ENCODE data around the gene PTPRD.

DNA sequence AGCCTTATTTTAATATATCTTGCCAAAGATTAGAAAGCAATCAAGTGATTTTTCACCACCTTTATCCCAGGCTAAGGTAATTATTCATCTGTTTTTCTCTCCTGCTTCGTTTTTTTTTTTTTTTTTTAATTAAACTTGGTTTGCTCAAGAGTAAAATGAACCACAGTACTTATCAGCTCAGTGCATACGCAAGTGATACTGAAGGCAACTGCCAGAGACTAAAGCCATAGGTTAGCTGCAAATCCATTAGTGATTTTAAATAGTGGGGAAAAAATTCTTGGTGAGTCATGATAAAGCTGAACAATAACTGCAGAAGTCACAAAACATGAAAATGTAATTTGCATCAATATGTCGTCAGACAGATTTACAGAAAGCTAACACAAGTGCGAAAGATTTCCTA, 829.1 kb downstream of the PTPRD start:
- no peak for TF ChIP-seq POLR2A (IDR thresholded peaks at IDR 0.05)
- TF ChIP-seq, protein P1, sequence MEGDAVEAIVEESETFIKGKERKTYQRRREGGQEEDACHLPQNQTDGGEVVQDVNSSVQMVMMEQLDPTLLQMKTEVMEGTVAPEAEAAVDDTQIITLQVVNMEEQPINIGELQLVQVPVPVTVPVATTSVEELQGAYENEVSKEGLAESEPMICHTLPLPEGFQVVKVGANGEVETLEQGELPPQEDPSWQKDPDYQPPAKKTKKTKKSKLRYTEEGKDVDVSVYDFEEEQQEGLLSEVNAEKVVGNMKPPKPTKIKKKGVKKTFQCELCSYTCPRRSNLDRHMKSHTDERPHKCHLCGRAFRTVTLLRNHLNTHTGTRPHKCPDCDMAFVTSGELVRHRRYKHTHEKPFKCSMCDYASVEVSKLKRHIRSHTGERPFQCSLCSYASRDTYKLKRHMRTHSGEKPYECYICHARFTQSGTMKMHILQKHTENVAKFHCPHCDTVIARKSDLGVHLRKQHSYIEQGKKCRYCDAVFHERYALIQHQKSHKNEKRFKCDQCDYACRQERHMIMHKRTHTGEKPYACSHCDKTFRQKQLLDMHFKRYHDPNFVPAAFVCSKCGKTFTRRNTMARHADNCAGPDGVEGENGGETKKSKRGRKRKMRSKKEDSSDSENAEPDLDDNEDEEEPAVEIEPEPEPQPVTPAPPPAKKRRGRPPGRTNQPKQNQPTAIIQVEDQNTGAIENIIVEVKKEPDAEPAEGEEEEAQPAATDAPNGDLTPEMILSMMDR (IDR thresholded peaks at IDR 0.05 in 8 of 11, conservative IDR thresholded peaks at IDR 0.05 in 3 of 11) = no peak
